Measurements from ENCODE around the gene GADD45G. TPM values are rescaled to one million over a fixed set of nuclear protein-coding genes. Genes with fewer than 3 reads are reported as not detected.

Gene GADD45G
- polyA plus RNA-seq, 1 experiment = 0.07 TPM

- POLR2A ChIA-PET = no interaction called here
- TF ChIP-seq CTCF (IDR thresholded peaks at IDR 0.05; ENCODE audit: low read depth, low read length) = no peak
- DNase-seq (ENCODE audit: low read depth, low spot score) = no peak
- CTCF ChIA-PET = no interaction called here
- H3K4me3 ChIP-seq (ENCODE audit: low read depth, low read length) = no peak overlapping the region
- H3K9me3 ChIP-seq (ENCODE audit: control insufficient read depth, insufficient read depth, low read length) = no peaks in the 10 kb centered on the region
- H3K27ac ChIP-seq (ENCODE audit: low read depth, low read length) = no peak overlapping the region
- peaks cover 9% of the 10 kb centered on the region for H3K27me3 ChIP-seq (ENCODE audit: control insufficient read depth, insufficient read depth, low read length)
These were observed 25.7 kb downstream of the GADD45G start for GRCh38 chr9:89630508-89630907.

- H3K27ac ChIP-seq (ENCODE audit: low read depth, low read length) = no peak overlapping the region
- DNase-seq (ENCODE audit: low read depth, low spot score) = no peak
- ChIA-PET POLR2A (no interaction called here), CTCF (no interaction called here)
- no peak for TF ChIP-seq CTCF (IDR thresholded peaks at IDR 0.05; ENCODE audit: low read depth, low read length)
- peaks cover 9% of the 10 kb centered on the region for H3K27me3 ChIP-seq (ENCODE audit: control insufficient read depth, insufficient read depth, low read length)
- no peaks in the 10 kb centered on the region for H3K9me3 ChIP-seq (ENCODE audit: control insufficient read depth, insufficient read depth, low read length)
- no peak overlapping the region for H3K4me3 ChIP-seq (ENCODE audit: low read depth, low read length)
These were observed 26.6 kb downstream of the GADD45G start for GRCh38 chr9:89631384-89631783.

- POLR2A ChIA-PET = no interaction called here
- Histone ChIP-seq H3K27ac (ENCODE audit: low read depth, low read length) (no peak overlapping the region), H3K27me3 (ENCODE audit: control insufficient read depth, insufficient read depth, low read length) (peaks cover 9% of the 10 kb centered on the region), H3K4me3 (ENCODE audit: low read depth, low read length) (no peak overlapping the region), H3K9me3 (ENCODE audit: control insufficient read depth, insufficient read depth, low read length) (no peaks in the 10 kb centered on the region)
- CTCF ChIA-PET = no interaction called here
- DNase-seq (ENCODE audit: low read depth, low spot score) = no peak
- TF ChIP-seq CTCF (IDR thresholded peaks at IDR 0.05; ENCODE audit: low read depth, low read length) = no peak
These were observed 27.5 kb downstream of the GADD45G start for GRCh38 chr9:89632192-89632733.

GRCh38 chr9:89632736-89633135 is 27.9 kb downstream of the GADD45G start:
- H3K27me3 ChIP-seq (ENCODE audit: control insufficient read depth, insufficient read depth, low read length) = peaks cover 9% of the 10 kb centered on the region
- H3K9me3 ChIP-seq (ENCODE audit: control insufficient read depth, insufficient read depth, low read length) = no peaks in the 10 kb centered on the region
- no peak for DNase-seq (ENCODE audit: low read depth, low spot score)
- ChIA-PET CTCF (no interaction called here), POLR2A (no interaction called here)
- TF ChIP-seq CTCF (IDR thresholded peaks at IDR 0.05; ENCODE audit: low read depth, low read length) = no peak
- no peak overlapping the region for H3K27ac ChIP-seq (ENCODE audit: low read depth, low read length)
- H3K4me3 ChIP-seq (ENCODE audit: low read depth, low read length) = no peak overlapping the region

GRCh38 chr9:89633404-89633803 is 28.6 kb downstream of the GADD45G start:
- ChIA-PET CTCF (no interaction called here), POLR2A (no interaction called here)
- no peaks in the 10 kb centered on the region for H3K9me3 ChIP-seq (ENCODE audit: control insufficient read depth, insufficient read depth, low read length)
- no peak for DNase-seq (ENCODE audit: low read depth, low spot score)
- no peak overlapping the region for H3K4me3 ChIP-seq (ENCODE audit: low read depth, low read length)
- H3K27me3 ChIP-seq (ENCODE audit: control insufficient read depth, insufficient read depth, low read length) = peaks cover 9% of the 10 kb centered on the region
- no peak overlapping the region for H3K27ac ChIP-seq (ENCODE audit: low read depth, low read length)
- no peak for TF ChIP-seq CTCF (IDR thresholded peaks at IDR 0.05; ENCODE audit: low read depth, low read length)
